ENCODE data around the gene ACSL6. TPM values are rescaled to one million over a fixed set of nuclear protein-coding genes. Genes with fewer than 3 reads are reported as not detected.

The ACSL6 gene
- total RNA-seq, 1 experiment from 2014 or later: 4.8 TPM

DNA sequence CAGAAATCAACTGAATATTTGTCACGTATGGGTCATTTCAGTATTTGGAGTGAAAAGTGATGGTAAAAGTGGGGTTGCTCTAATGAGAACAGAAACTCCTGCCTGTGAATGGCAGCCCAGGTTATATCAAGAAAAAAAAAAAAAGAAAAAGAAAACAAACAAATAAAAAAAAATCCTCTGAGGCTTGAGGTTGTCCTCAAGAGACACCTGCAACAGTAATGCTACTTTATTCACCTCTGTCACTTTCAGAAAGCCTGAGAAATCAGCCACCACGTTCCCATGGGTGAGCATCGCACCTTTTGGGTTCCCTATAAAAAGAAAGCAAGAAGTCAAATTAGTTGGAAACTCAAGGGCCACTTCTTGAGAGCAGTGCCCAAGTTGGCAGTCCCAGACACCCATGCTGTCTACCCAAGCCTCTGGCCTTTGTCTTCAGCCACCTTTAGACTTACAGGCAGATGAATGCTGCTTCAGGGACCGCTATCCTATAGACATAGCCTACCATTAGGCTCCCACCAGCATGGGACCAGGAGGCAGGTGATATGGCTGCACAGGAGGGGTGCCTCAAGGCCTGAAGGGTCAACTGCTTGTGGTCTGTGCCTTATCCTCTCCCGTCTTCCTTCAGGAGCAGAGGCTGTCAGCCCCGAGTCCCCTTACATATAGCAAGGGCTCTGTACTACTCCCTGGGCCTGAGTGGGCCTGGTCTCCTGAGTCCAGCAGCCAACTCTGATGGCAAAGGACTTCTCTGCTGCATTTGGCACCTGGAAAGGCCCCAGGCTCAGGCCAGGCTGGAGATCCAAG is 34.8 kb downstream of the ACSL6 start:
- no peaks in the 10 kb centered on the region for H3K36me3 Mint-ChIP-seq
- H3K27ac Mint-ChIP-seq: no peak overlapping the region
- peaks cover 15% of the 10 kb centered on the region for H3K4me1 Mint-ChIP-seq
- no peaks in the 10 kb centered on the region; the same call in 1 of the 2 replicates for H3K27me3 Mint-ChIP-seq (ENCODE audit: low read depth)
- H3K9me3 Mint-ChIP-seq: 0 out of 2 replicates have a peak, but pooled peaks cover 3% of the 10 kb centered on the region
- no peak for DNase-seq (ENCODE audit: low spot score)
- no peak for ATAC-seq
- TF ChIP-seq ETV6 (CRISPR knock-in tag; IDR thresholded peaks at IDR 0.05) (no peak), RELA (CRISPR knock-in tag; IDR thresholded peaks at IDR 0.05; ENCODE audit: borderline replicate concordance) (no peak), ZBTB21 (CRISPR knock-in tag; IDR thresholded peaks at IDR 0.05; ENCODE audit: borderline replicate concordance) (no peak), CDX4 (CRISPR knock-in tag; IDR thresholded peaks at IDR 0.05; ENCODE audit: borderline replicate concordance) (no peak), GTF2I (CRISPR knock-in tag; conservative IDR thresholded peaks at IDR 0.05) (no peak)
- TF ChIP-seq, protein P1, sequence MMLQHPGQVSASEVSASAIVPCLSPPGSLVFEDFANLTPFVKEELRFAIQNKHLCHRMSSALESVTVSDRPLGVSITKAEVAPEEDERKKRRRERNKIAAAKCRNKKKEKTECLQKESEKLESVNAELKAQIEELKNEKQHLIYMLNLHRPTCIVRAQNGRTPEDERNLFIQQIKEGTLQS (CRISPR knock-in tag; conservative IDR thresholded peaks at IDR 0.05): no peak
- ChIA-PET CTCF (no interaction called here), POLR2A (no interaction called here)
- H3K4me3 Mint-ChIP-seq: no peak overlapping the region

DNA sequence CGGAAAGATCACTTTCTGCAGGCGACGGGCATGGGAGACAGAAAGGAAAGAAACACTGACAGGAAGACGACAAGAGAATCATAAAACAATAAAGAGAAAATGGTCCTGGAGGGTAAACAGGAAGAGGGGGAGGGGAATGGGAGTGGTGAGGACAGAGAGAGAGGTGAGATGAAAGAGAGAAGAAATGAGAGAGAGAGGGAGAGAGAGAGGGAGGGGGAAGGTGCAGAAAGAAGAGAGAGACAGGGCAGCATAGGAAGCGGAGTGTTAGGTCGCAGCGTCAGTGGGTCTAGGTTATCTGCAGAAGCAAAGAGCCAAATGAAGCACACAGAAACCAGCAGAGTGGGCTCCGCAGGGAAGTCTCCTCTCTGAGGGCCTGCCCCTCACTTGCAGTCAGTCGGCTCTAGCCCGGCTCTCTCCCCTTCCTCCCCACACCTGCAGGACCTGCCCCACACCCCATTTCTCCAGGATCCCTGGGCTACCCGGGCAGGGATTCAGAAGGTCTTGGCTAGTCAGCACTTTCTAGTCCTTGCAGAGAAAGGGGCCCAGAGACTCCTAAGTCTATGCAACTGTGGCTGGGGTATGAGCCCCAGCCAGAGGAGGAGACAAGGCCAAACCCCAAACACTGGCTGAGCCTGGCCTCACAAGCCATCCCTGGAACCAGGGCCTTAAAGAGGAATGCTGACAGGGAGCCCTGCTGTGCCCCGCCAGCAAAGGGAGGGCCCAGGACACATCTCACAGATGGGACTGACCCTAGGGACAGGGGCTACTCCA is 36.3 kb downstream of the ACSL6 start:
- H3K27ac Mint-ChIP-seq: no peak overlapping the region
- ChIA-PET CTCF (no interaction called here), POLR2A (interaction anchor here (0.9 kb wide), 1 partner anchor 43 kb away, joined by 3 read pairs; no protein-coding TSS in a partner anchor)
- no peaks in the 10 kb centered on the region for H3K36me3 Mint-ChIP-seq
- 0 out of 2 replicates have a peak, but pooled peaks cover 3% of the 10 kb centered on the region for H3K9me3 Mint-ChIP-seq
- H3K4me3 Mint-ChIP-seq: peak overlapping the region; percentile 12
- no peak for DNase-seq (ENCODE audit: low spot score)
- ATAC-seq: peak; percentile 77
- TF ChIP-seq ZBTB21 (CRISPR knock-in tag; IDR thresholded peaks at IDR 0.05; ENCODE audit: borderline replicate concordance) (no peak), CBFB (CRISPR knock-in tag; IDR thresholded peaks at IDR 0.05; ENCODE audit: low read depth) (no peak), FOXP1 (CRISPR knock-in tag; IDR thresholded peaks at IDR 0.05; ENCODE audit: borderline replicate concordance) (no peak)
- TF ChIP-seq, protein P2, sequence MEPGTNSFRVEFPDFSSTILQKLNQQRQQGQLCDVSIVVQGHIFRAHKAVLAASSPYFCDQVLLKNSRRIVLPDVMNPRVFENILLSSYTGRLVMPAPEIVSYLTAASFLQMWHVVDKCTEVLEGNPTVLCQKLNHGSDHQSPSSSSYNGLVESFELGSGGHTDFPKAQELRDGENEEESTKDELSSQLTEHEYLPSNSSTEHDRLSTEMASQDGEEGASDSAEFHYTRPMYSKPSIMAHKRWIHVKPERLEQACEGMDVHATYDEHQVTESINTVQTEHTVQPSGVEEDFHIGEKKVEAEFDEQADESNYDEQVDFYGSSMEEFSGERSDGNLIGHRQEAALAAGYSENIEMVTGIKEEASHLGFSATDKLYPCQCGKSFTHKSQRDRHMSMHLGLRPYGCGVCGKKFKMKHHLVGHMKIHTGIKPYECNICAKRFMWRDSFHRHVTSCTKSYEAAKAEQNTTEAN (CRISPR knock-in tag; IDR thresholded peaks at IDR 0.05): no peak
- H3K4me1 Mint-ChIP-seq: peaks cover 19% of the 10 kb centered on the region
- H3K27me3 Mint-ChIP-seq (ENCODE audit: low read depth): no peaks in the 10 kb centered on the region; the same call in 1 of the 2 replicates

DNA sequence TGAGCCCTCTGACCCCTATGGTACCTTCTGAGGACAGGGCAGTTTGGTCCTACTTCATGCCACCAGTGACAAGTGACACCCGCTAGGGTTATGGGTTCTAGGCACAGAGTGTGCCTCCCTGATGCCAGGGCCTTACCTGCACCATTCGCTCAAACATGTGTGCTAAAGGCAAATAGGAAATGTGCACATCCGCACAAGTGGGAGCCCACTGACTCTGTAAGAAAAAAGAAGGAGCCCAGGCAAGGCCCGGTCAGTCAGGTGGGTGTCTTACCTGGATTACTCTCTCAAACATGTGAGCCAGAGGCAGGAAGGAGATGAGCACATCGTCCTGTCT is 36.9 kb downstream of the ACSL6 start:
- DNase-seq (ENCODE audit: low spot score) (no peak), ATAC-seq (peak; percentile 9; the same call in 1 of the 2 replicates)
- TF ChIP-seq TEAD4 (CRISPR knock-in tag; IDR thresholded peaks at IDR 0.05): no peak
- no peak for TF ChIP-seq TCF7 (CRISPR knock-in tag; IDR thresholded peaks at IDR 0.05; ENCODE audit: low read depth)
- no peak for TF ChIP-seq CDX4 (CRISPR knock-in tag; IDR thresholded peaks at IDR 0.05; ENCODE audit: borderline replicate concordance)
- no peak for TF ChIP-seq ZNF219 (CRISPR knock-in tag; IDR thresholded peaks at IDR 0.05; ENCODE audit: borderline replicate concordance)
- no peak for TF ChIP-seq ARID4B (CRISPR knock-in tag; IDR thresholded peaks at IDR 0.05; ENCODE audit: borderline replicate concordance)
- TF ChIP-seq, protein P3, sequence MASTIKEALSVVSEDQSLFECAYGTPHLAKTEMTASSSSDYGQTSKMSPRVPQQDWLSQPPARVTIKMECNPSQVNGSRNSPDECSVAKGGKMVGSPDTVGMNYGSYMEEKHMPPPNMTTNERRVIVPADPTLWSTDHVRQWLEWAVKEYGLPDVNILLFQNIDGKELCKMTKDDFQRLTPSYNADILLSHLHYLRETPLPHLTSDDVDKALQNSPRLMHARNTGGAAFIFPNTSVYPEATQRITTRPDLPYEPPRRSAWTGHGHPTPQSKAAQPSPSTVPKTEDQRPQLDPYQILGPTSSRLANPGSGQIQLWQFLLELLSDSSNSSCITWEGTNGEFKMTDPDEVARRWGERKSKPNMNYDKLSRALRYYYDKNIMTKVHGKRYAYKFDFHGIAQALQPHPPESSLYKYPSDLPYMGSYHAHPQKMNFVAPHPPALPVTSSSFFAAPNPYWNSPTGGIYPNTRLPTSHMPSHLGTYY (CRISPR knock-in tag; IDR thresholded peaks at IDR 0.05): no peak
- no peak for TF ChIP-seq MYBL2 (CRISPR knock-in tag; IDR thresholded peaks at IDR 0.05)
- TF ChIP-seq ETV6 (CRISPR knock-in tag; IDR thresholded peaks at IDR 0.05): no peak
- no peak for TF ChIP-seq KAT7 (CRISPR knock-in tag; IDR thresholded peaks at IDR 0.05; ENCODE audit: borderline replicate concordance)
- TF ChIP-seq FOXJ3 (CRISPR knock-in tag; IDR thresholded peaks at IDR 0.05; ENCODE audit: borderline replicate concordance): no peak
- TF ChIP-seq USF2 (CRISPR knock-in tag; IDR thresholded peaks at IDR 0.05): no peak
- no peak for TF ChIP-seq ATF1 (CRISPR knock-in tag; IDR thresholded peaks at IDR 0.05)
- H3K36me3 Mint-ChIP-seq: no peaks in the 10 kb centered on the region
- 0 out of 2 replicates have a peak, but pooled peaks cover 3% of the 10 kb centered on the region for H3K9me3 Mint-ChIP-seq
- peak overlapping the region; percentile 12 for H3K4me3 Mint-ChIP-seq
- CTCF ChIA-PET: no interaction called here
- H3K27ac Mint-ChIP-seq: no peak overlapping the region
- no peaks in the 10 kb centered on the region; the same call in 1 of the 2 replicates for H3K27me3 Mint-ChIP-seq (ENCODE audit: low read depth)
- POLR2A ChIA-PET: no interaction called here
- peaks cover 19% of the 10 kb centered on the region for H3K4me1 Mint-ChIP-seq
